ENCODE data around the gene SLC22A4. TPM values are rescaled to one million over a fixed set of nuclear protein-coding genes. Genes with fewer than 3 reads are reported as not detected.

Gene SLC22A4
- polyA plus RNA-seq, 2 of the 4 experiments (the other 2 are of a cell fraction): 3.2 to 4.6 TPM

DNA sequence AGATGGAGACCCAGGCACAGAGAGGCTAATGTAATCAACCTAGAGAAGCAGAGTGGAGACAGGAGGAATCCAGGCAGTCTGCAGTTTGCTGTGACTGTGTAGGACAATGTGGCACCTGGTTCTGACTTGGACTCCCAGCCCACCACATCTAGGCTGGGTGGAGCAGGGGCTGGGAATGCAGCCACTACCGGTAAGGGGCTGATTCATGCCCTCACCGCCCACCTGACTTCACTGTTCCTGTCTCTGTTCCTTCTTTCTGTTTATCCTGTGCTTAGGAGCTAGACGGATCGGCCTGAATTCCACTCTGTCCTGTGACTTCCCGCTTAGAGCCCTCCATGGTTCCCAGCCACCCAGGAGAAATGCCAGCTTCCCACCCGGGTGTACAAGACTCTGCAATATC, 34.1 kb upstream of the SLC22A4 start:
- FAIRE-seq (no peak), ATAC-seq (0 out of 6 replicates have a peak, but pooled peaks of 1 of the 2 experiments have one; percentile 3), DNase-seq (ENCODE audit: low read depth in 1 of 2, low spot score in 1 of 2) (no peak)
- Histone ChIP-seq H3K4me3 (no peak overlapping the region), H3K4me1 (peaks cover 36% of the 10 kb centered on the region), H3K4me2 (peak overlapping the region; percentile 4; the same call in 1 of the 3 replicates), H3K9me3 (no peaks in the 10 kb centered on the region), H3K27ac (peak overlapping the region; percentile 16 to 33; a peak in 4 of 6 replicates)
- WGBS (ENCODE audit: missing lambda C conversion rate): 69% methylated on average over 6 of the region's 6 CpGs
- ChIA-PET CTCF (interaction anchor here (1.2 to 6.2 kb wide), 4 partner anchors 10 to 81 kb away, joined by 3 to 63 read pairs (median 14); no protein-coding TSS in a partner anchor), POLR2A (interaction anchor here (1.2 kb wide), 1 partner anchor 9 kb away, joined by 3 read pairs; no protein-coding TSS in a partner anchor)
- TF ChIP-seq ZSCAN20 (CRISPR knock-in tag; IDR thresholded peaks at IDR 0.05) (no peak), RNF2 (IDR thresholded peaks at IDR 0.05; ENCODE audit: borderline replicate concordance, low read depth) (no peak), EP300 (IDR thresholded peaks at IDR 0.05) (no peak), JUN (IDR thresholded peaks at IDR 0.05) (no peak), CHD4 (IDR thresholded peaks at IDR 0.05; ENCODE audit: borderline replicate concordance) (no peak)
- TF ChIP-seq, protein P1, sequence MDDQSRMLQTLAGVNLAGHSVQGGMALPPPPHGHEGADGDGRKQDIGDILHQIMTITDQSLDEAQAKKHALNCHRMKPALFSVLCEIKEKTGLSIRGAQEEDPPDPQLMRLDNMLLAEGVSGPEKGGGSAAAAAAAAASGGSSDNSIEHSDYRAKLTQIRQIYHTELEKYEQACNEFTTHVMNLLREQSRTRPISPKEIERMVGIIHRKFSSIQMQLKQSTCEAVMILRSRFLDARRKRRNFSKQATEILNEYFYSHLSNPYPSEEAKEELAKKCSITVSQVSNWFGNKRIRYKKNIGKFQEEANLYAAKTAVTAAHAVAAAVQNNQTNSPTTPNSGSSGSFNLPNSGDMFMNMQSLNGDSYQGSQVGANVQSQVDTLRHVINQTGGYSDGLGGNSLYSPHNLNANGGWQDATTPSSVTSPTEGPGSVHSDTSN (IDR thresholded peaks at IDR 0.05): no peak
- TF ChIP-seq, protein P2, sequence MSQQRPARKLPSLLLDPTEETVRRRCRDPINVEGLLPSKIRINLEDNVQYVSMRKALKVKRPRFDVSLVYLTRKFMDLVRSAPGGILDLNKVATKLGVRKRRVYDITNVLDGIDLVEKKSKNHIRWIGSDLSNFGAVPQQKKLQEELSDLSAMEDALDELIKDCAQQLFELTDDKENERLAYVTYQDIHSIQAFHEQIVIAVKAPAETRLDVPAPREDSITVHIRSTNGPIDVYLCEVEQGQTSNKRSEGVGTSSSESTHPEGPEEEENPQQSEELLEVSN (IDR thresholded peaks at IDR 0.05; ENCODE audit: borderline replicate concordance, low read depth): no peak

DNA sequence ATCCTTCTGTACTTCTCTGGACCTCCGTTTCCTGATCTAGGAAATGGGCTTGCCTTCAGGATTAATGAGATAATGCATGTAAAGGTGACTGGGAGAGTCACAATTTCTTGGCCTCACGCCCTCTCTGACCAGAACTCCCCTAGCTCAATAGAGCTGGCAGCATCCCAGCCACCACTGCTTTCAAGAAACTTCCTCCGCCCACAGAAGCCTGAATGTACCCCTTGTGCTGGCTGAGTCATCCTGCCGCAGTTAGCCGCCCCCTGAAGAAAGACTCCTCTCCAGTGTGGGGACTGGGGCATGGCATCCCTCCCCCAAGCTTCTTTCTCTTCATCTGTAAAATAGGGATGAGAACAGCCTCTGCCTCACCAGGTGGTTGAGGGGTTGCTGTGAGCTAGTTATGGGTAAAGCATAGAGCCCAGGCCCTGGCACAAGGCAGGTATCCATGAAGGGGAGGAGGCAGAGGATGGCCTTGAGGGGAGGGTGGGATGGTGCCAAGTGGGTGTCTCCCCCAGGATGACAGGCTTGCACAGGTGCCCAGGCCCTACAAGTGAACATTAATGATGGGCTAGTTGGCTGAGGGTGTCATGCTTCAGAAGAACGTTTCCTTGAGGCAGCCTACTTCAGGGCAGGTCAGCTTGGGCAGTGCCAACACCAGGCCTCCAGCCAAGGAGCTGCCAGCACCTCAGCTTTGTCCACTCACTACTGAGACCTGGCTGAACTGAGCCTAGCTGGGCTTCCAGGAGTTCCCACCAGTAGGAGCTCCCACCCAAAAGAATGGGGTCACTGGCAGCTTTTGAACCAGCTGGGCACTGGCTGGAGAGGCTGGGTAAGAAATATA, 33.3 kb upstream of the SLC22A4 start:
- DNase-seq (ENCODE audit: low read depth in 1 of 2, low spot score in 1 of 2): no peak
- ChIA-PET POLR2A (interaction anchor here (1.2 kb wide), 1 partner anchor 10 kb away, joined by 3 read pairs; no protein-coding TSS in a partner anchor), CTCF (interaction anchor here (0.6 to 6.2 kb wide), 6 partner anchors 11 to 1446 kb away, joined by 3 to 63 read pairs (median 4); no protein-coding TSS in a partner anchor)
- no peak for ATAC-seq
- FAIRE-seq: no peak
- H3K27ac ChIP-seq: peak overlapping the region in 1 of 2 experiments; percentile 72; a peak in 3 of 6 replicates
- no peak for TF ChIP-seq NFE2L2 (conservative IDR thresholded peaks at IDR 0.05; ENCODE audit: low read length)
- TF ChIP-seq, protein P3, sequence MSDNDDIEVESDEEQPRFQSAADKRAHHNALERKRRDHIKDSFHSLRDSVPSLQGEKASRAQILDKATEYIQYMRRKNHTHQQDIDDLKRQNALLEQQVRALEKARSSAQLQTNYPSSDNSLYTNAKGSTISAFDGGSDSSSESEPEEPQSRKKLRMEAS (IDR thresholded peaks at IDR 0.05): no peak
- TF ChIP-seq HOXB5 (CRISPR knock-in tag; IDR thresholded peaks at IDR 0.05): no peak
- no peak for TF ChIP-seq EP300 (IDR thresholded peaks at IDR 0.05)
- no peak for TF ChIP-seq ZNF302 (CRISPR knock-in tag; IDR thresholded peaks at IDR 0.05)
- TF ChIP-seq ESRRA (IDR thresholded peaks at IDR 0.05; ENCODE audit: borderline replicate concordance, low read length): no peak
- no peak for TF ChIP-seq CHD4 (IDR thresholded peaks at IDR 0.05; ENCODE audit: borderline replicate concordance)
- TF ChIP-seq HOXB13 (CRISPR knock-in tag; IDR thresholded peaks at IDR 0.05; ENCODE audit: low read depth): no peak
- no peak for TF ChIP-seq FOSB (CRISPR knock-in tag; IDR thresholded peaks at IDR 0.05)
- TF ChIP-seq RNF2 (IDR thresholded peaks at IDR 0.05; ENCODE audit: borderline replicate concordance, low read depth): no peak
- peaks cover 44% of the 10 kb centered on the region for H3K4me1 ChIP-seq
- H3K9me3 ChIP-seq: no peaks in the 10 kb centered on the region
- peak overlapping the region; percentile 4 for H3K4me2 ChIP-seq
- 49% methylated on average over 6 of the region's 6 CpGs for WGBS (ENCODE audit: missing lambda C conversion rate)
- H3K4me3 ChIP-seq: no peak overlapping the region

DNA sequence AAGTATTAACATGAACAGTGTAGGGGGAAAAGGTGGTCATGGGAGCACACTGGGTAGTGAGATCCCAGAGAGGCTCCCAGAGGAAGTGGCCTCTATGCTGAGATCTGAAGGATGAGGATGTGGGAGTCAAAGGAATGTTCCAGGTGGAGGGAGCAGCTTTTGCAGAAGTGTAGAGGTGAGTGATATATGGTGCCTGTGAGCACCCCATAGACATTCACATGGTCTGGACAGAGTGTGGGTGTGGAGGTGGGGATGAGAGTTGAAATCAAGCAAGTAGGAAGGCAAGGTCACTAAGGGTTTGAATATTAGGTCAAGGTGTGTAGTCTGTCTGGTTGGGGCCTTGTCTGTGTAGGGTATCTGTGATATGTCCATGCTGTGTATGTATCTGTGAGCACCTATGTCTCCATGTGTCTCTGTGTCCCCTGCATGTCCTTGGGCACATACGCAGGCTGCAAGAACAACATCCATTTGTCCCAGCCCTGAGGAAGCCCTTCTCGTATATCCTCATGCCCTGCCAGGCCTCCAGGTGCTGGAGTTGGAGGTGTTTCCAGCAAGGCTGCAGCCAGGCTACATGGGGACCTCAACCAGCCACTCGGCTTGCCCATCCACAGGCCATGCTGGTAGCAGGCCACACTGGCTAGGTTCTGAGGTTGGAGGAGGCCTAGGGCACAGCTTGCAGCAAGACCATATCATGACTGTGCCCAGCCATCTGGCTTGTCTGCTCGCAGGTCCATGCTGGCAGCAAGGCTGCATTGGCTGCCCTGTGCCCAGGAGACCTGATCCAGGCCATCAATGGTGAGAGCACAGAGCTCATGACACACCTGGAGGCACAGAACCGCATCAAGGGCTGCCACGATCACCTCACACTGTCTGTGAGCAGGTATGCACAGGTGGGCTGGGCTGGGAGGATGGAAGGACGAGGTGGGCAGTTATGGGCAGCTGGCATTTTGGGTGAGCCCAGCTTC, 32.0 kb upstream of the SLC22A4 start:
- no peak overlapping the region for H3K4me2 ChIP-seq
- DNase-seq (ENCODE audit: low read depth in 1 of 2, low spot score in 1 of 2): no peak
- no peak for FAIRE-seq
- WGBS (ENCODE audit: missing lambda C conversion rate): 85% methylated on average over 6 of the region's 7 CpGs
- H3K4me3 ChIP-seq: no peak overlapping the region
- peak overlapping the region in 1 of 2 experiments; percentile 4; a peak in 1 of 6 replicates for H3K27ac ChIP-seq
- POLR2A ChIA-PET: interaction anchor here (0.8 kb wide), 1 partner anchor 31 kb away, joined by 3 read pairs; the partner anchor contains the start of gene SLC22A4
- no peak for ATAC-seq
- TF ChIP-seq RFX5 (IDR thresholded peaks at IDR 0.05) (no peak), HEYL (CRISPR knock-in tag; IDR thresholded peaks at IDR 0.05) (no peak), CHD2 (IDR thresholded peaks at IDR 0.05; ENCODE audit: low read length, partially characterized antibody) (no peak), CBX8 (IDR thresholded peaks at IDR 0.05) (no peak), FOXS1 (CRISPR knock-in tag; IDR thresholded peaks at IDR 0.05) (no peak), POLR2A (IDR thresholded peaks at IDR 0.05; ENCODE audit: low read length) (no peak), RNF2 (IDR thresholded peaks at IDR 0.05; ENCODE audit: borderline replicate concordance, low read depth) (no peak)
- no peaks in the 10 kb centered on the region for H3K9me3 ChIP-seq
- peaks cover 49% of the 10 kb centered on the region for H3K4me1 ChIP-seq
- CTCF ChIA-PET: interaction anchor here (0.7 to 6.2 kb wide), 6 partner anchors 10 to 72 kb away, joined by 3 to 63 read pairs (median 17); no protein-coding TSS in a partner anchor

All from A549 (cell line).